IPS-NIHi7 (cell line): Measurements from ENCODE around the gene FAM50A.

Experiments
- DNase-seq: peaks from one replicate; pipeline ENCODE4 v3.0.0; 2012; ENCODE audit warnings: mixed read lengths; ENCODE audit errors: extremely low spot score

Gene FAM50A

GRCh38 chrX:154463611-154464220, 19.8 kb downstream of the FAM50A start:
- DNase-seq, result no peak

DNA sequence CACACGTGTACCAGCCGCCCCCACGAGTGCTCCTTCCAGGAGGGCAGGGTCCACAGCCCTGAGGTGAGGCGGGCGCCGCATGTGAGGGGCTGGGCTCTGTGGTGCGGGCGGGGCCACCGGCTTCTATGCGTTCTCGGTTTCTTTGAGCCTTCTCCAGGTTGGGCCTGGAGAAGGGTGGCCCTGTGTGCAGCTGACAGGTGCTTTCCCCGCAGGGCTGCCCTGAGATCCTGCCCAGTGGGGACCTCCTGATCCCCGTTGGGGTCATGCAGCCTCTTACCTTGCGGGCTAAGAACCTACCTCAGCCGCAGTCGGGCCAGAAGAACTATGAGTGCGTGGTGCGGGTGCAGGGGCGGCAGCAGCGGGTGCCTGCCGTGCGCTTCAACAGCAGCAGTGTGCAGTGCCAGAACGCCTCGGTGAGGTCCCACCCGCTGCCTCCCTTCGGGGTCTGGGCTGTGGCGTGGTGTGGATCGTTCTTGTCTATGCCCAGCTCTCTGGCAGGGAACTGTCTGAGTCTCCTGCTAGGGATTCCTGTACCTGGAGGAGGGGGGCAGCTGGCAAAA, 20.9 kb downstream of the FAM50A start:
- no peak for DNase-seq

DNA sequence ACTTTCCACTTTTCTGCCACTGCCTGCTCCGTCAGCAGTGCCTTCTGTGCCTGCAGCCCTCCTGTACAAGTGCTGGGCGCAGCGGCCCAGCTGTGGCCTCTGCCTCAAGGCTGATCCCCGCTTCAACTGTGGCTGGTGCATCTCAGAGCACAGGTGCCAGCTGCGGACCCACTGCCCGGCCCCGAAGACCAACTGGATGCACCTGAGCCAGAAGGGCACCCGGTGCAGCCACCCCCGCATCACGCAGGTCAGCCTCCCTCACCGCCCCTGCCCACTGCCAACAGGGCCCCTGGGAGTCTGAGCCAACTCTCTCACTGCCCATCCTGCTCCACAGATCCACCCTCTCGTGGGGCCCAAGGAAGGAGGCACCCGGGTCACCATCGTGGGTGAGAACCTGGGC, 21.7 kb downstream of the FAM50A start:
- DNase-seq, result no peak

DNA sequence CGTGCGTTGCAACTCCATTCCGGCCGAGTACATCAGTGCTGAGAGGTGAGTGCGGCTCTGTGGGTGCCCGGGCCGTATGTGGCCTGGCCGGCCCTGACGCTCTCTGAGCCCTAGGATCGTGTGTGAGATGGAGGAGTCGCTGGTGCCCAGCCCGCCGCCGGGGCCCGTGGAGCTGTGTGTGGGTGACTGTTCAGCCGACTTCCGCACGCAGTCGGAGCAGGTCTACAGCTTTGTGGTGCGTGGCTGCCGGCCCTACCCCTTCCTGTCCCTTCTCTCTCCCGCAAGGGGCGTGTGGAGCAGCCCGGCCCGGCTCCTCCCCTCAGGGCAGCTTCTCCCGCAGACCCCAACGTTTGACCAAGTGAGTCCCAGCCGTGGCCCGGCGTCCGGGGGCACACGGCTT, 22.1 kb downstream of the FAM50A start:
- no peak for DNase-seq

DNA sequence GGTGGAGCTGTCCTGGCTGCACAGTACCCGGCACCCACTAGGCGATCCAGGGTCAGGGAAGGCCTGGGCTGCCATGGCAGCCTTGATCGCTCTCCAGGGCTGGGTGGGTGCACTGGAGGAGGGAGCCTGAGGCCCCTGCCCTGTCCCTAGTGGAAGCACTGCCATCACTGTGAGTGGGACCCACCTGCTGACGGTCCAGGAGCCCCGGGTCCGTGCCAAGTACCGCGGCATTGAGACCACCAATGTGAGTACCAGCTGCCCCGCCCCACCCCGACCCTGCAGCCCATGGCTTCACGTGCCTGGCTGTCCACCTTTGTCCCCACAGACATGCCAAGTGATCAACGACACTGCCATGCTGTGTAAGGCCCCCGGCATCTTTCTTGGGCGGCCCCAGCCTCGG, 23.0 kb downstream of the FAM50A start:
- DNase-seq, result no peak

DNA sequence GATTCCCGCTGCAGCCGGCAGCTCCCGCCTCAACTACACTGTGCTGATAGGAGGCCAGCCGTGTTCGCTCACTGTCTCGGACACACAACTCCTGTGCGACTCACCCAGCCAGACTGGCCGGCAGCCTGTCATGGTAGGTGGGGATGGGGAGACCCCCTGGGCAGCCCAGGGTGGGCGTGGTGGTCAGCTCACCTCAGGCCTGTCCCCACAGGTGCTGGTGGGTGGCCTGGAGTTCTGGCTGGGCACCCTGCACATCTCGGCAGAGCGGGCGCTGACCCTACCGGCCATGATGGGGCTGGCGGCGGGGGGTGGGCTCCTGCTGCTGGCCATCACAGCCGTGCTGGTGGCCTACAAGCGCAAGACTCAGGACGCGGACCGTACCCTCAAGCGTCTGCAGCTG, 23.6 kb downstream of the FAM50A start:
- no peak for DNase-seq

DNA sequence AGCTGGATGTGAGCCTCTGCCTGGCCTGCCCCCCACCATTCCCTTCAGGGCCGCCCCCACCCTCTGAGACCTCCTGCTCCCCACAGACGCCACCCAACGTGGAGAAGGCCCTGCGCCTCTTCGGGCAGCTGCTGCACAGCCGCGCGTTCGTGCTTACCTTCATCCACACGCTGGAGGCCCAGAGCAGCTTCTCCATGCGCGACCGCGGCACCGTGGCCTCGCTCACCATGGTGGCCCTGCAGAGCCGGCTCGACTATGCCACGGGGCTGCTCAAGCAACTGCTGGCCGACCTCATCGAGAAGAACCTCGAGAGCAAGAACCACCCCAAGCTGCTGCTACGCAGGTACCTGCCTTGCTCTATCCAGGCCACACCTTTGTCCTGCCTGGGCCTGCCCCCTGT, 24.3 kb downstream of the FAM50A start:
- DNase-seq, result no peak

DNA sequence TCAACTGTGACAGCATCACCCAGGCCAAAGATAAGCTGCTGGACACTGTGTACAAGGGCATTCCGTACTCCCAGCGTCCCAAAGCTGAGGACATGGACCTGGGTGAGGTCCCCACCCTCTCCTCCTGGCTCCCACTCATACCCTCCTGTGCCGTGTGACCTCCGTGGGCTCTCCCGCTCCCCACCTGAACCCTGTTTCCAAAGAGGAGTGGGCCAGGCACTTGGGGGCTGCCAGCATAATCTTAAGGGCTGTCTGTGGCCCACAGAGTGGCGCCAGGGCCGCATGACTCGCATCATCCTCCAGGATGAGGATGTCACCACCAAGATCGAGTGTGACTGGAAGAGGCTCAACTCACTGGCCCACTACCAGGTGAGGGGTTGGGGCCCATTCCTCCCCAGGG, 25.2 kb downstream of the FAM50A start:
- DNase-seq, result no peak

DNA sequence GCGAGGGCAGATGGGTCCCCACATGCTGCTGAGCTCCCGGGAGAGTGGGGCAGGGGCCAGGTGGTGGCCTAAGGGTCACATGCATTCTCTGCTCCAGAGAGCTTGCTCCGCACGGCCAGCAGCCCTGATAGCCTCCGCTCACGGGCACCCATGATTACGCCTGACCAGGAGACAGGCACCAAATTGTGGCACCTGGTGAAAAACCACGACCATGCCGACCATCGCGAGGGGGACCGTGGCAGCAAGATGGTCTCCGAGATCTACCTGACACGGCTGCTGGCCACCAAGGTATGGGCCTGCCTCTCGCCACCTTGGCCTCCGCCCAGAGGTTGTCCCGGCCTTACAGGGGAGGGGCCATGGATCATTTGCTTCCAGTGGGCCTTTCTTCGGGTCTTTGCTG, 25.9 kb downstream of the FAM50A start:
- DNase-seq, result no peak

- no peak for DNase-seq
Measured at GRCh38 chrX:154470434-154470833, 26.5 kb downstream of the FAM50A start.

DNA sequence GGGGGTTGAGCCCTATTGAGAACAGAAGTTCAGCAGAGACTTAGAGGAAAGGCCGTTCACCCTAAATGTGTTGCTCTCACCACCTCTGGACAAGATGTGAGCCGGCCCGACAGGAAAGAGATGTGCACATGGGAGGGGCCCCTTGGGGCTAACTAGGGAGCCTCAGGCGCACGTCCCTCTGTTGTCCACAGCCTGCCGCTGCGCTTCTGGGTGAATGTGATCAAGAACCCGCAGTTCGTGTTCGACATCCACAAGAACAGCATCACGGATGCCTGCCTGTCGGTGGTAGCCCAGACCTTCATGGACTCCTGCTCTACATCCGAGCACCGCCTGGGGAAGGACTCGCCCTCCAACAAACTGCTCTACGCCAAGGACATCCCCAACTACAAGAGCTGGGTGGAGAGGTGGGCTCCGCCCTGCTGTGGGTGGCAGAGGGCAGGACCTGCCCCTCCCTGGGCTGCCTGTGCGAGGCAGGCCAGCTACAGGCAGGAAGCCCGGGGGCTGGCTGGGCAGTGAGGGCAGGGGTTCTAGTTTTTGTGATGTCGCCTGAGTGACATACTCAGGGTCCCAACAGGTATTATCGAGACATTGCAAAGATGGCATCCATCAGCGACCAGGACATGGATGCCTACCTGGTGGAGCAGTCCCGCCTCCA, 27.1 kb downstream of the FAM50A start:
- DNase-seq, result no peak

DNA sequence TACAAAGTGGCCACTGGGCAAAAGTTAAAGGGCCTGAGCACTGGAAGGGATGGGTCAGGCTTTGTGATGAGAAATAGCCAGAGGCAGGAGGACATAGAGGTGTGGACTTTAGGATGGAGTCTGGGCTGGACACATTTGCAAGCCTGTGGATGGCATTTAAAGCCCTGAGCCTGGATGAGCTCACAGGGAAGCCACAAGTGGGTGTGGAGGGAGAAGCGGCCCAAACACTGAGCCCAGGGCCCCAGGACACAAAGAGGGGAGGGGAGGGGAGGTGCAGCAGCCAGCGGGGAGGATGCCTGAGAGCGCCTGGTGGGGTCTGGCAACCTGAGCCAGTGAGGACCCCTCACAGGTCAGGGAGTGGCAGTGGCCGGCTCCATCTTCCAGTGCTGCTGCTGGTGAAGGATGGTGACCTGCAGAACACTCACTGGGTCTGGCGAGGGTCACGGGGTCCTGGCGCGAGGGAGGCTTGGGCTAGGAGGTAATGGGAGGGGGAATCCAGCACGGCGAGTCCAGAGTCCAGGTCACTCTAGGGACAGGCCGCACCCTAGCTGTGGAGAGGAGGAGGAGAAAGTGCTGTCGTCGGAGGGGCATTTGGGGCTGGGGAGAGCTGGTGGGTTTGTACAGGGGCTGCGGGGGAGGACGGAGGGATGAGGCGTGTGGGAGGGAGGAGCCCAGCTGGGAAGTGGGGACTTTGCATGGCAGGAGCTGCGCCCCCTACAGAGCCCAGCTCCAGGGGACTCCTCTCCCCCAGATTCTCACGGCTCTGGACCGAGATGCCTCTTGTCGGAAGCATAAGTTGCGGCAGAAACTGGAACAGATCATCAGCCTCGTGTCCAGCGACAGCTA, 28.1 kb downstream of the FAM50A start:
- DNase-seq, result no peak

DNA sequence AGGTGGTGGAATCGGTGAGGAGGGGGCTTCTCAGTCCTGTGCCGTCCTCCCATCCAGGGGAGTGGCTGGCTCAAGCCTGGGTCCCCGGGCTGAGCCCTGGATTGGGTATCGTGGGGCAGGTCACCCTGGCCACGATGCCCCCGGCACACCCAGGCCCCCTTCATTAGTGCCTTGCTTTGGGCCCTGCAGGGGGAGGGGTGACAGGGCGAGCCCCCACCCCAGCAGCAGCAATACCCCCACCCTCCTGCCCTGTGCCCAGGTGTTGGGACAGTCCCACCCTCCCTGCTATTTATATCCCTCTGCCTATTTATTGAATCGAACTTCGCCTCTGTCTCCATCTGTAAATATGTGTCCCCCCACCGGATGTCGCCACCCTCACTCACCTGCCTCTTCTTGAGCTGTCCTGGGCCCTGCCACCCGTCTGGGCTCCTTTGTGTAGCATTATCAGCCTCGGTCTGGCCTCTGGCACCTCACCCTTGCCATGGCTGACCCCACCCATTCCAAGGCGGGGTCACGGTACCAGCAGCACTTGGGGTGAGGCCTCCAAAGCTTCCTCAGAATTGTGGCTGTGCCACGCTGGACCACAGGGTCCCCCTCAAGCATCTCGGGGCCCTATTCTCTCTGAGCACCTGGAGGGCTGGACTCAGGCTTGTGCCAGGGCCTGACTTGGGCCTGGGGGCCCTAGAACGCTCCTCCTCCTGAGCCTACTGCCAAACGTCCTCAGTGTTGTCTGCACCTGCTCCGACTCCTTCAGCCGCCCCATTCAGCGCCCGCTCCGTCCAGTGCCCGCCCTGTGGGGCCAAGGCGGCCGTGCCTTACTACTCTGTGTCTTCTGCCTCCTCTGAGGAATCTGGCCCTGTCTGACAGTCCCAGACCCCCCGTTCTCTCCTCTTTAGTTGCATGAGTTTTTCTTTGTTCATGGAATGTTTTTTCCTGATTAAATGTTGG, 29.0 kb downstream of the FAM50A start:
- DNase-seq, result no peak

GRCh38 chrX:154473683-154474082, 29.7 kb downstream of the FAM50A start:
- DNase-seq, result no peak

GRCh38 chrX:154476821-154477220, 32.9 kb downstream of the FAM50A start:
- DNase-seq, result no peak

DNA sequence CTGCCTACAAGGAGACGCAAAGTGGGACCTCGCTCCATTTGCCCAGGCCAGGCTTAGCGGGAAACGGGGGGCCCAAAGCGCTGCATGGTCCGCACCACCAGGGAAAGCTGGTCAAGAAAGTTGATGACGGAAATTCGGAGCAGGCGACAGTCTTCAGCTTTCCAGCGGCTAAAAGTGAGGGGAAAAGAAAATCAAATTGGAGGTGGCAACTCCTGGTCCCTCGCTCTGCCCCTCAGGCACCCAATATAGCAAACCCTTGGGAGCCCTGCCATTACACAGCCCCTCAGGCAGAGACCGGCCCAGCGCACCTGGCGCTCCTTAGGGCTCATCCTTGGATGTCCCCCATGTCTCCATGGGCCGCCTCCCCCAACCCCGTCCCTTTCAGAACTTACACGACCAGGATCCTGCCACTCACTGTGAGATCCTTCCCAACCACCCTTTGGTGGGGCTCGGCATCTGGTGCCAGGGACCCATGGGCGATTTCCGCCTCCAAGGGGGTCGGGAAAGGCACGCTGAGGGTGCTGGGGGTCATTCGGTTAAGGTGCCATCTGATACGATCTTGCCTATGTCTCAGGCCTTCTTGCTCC, 34.0 kb downstream of the FAM50A start:
- DNase-seq, result no peak

GRCh38 chrX:154478728-154479622, 35.0 kb downstream of the FAM50A start, which contains the start of gene LAGE3:
TSS of gene LAGE3 (minus strand) at chrX:154479281. CDS start at chrX:154478915, 366 bp downstream.
- peak; percentile 83 for DNase-seq

- no peak for DNase-seq
Measured at GRCh38 chrX:154481195-154481594, 37.3 kb downstream of the FAM50A start.

- no peak for DNase-seq
Measured at GRCh38 chrX:154481911-154482601, 38.1 kb downstream of the FAM50A start.
